Activated T-cell treated with anti-CD3 and anti-CD28 coated beads, Interleukin-2, amount 50 U/mL, for 48 hours (primary cell): ENCODE measurements around the gene SLIT3.

Experiments used
- DNase-seq, 2 experiments: peaks; one replicate each; pipeline ENCODE4 v3.0.0-alpha.2; 2020

SLIT3 gene

GRCh38 chr5:169298193-169298592 is 2.7 kb downstream of the SLIT3 start:
- no peak for DNase-seq

- DNase-seq, result no peak
These were observed 4.4 kb downstream of the SLIT3 start for GRCh38 chr5:169296419-169297143.

- no peak for DNase-seq
These were observed 5.6 kb downstream of the SLIT3 start for GRCh38 chr5:169295306-169295705.

GRCh38 chr5:169294621-169295020 is 6.3 kb downstream of the SLIT3 start:
- DNase-seq, result no peak

- DNase-seq, result no peak
These were observed 9.1 kb downstream of the SLIT3 start for GRCh38 chr5:169291877-169292276.

GRCh38 chr5:169290895-169291294 is 10.0 kb downstream of the SLIT3 start:
- DNase-seq, result no peak

GRCh38 chr5:169289520-169289919 is 11.4 kb downstream of the SLIT3 start:
- no peak for DNase-seq

GRCh38 chr5:169288066-169288930 is 12.6 kb downstream of the SLIT3 start:
- DNase-seq, result no peak

GRCh38 chr5:169287529-169287928 is 13.4 kb downstream of the SLIT3 start:
- no peak for DNase-seq

- DNase-seq, result no peak
These were observed 14.2 kb downstream of the SLIT3 start for GRCh38 chr5:169286572-169287300.

GRCh38 chr5:169283887-169284286 is 17.1 kb downstream of the SLIT3 start:
- no peak for DNase-seq

GRCh38 chr5:169281625-169282024 is 19.3 kb downstream of the SLIT3 start:
- no peak for DNase-seq

GRCh38 chr5:169280696-169281095 is 20.2 kb downstream of the SLIT3 start:
- DNase-seq, result no peak

GRCh38 chr5:169280286-169280685 is 20.7 kb downstream of the SLIT3 start:
- DNase-seq, result no peak

- DNase-seq, result no peak
These were observed 21.8 kb downstream of the SLIT3 start for GRCh38 chr5:169279125-169279524.

GRCh38 chr5:169273881-169274280 is 27.1 kb downstream of the SLIT3 start:
- no peak for DNase-seq

GRCh38 chr5:169273451-169273850 is 27.5 kb downstream of the SLIT3 start:
- DNase-seq, result no peak

- no peak for DNase-seq
These were observed 28.1 kb downstream of the SLIT3 start for GRCh38 chr5:169272731-169273427.

- no peak for DNase-seq
These were observed 28.8 kb downstream of the SLIT3 start for GRCh38 chr5:169272111-169272510.

- DNase-seq, result no peak
These were observed 30.1 kb downstream of the SLIT3 start for GRCh38 chr5:169270827-169271226.

GRCh38 chr5:169268019-169268418 is 32.9 kb downstream of the SLIT3 start:
- DNase-seq, result no peak

- no peak for DNase-seq
These were observed 35.1 kb downstream of the SLIT3 start for GRCh38 chr5:169265888-169266287.

GRCh38 chr5:169263591-169263990 is 37.3 kb downstream of the SLIT3 start:
- no peak for DNase-seq
